ENCODE results near the gene ZRANB1. TPM values are rescaled to one million over a fixed set of nuclear protein-coding genes. Genes with fewer than 3 reads are reported as not detected.

The ZRANB1 gene
- total and polyA plus RNA-seq, 2 experiments from 2014 or later = 4.2 to 26.7 TPM

GRCh38 chr10:124956764-124957163 is 14.8 kb downstream of the ZRANB1 start (continued):
- TF ChIP-seq CTCF (conservative IDR thresholded peaks at IDR 0.05; ENCODE audit: low read depth in 2 of 2) (no peak), REST (IDR thresholded peaks at IDR 0.05; ENCODE audit: unreplicated experiment) (no peak), ETS1 (IDR thresholded peaks at IDR 0.05) (no peak), CREB1 (CRISPR knock-in tag; IDR thresholded peaks at IDR 0.05; ENCODE audit: low read depth) (no peak)

- H3K4me1 Mint-ChIP-seq = peaks cover 34% of the 10 kb centered on the region
- no peaks in the 10 kb centered on the region for H3F3A ChIP-seq (replicated peaks; ENCODE audit: low read depth)
- H3K27ac ChIP-seq (ENCODE audit: low read depth) = no peak overlapping the region
- peaks cover 15% of the 10 kb centered on the region for H3K4me1 ChIP-seq (ENCODE audit: insufficient read depth)
- H2AFZ ChIP-seq = no peak overlapping the region
- ATAC-seq (no peak), DNase-seq (ENCODE audit: low spot score) (no peak)
- peaks cover 100% of the 10 kb centered on the region for H3K79me2 ChIP-seq (replicated peaks; ENCODE audit: insufficient read depth)
- H3K27me3 Mint-ChIP-seq (ENCODE audit: insufficient read depth, low read depth, poor library complexity) = no peaks in the 10 kb centered on the region
- H3K4me2 ChIP-seq = no peak overlapping the region
- no peaks in the 10 kb centered on the region for H3K9me3 Mint-ChIP-seq
- H3K27me3 ChIP-seq (ENCODE audit: insufficient read depth) = no peaks in the 10 kb centered on the region
- no peaks in the 10 kb centered on the region for H3K36me3 ChIP-seq (ENCODE audit: insufficient read depth)
- H3K4me3 ChIP-seq = no peak overlapping the region
- no peak overlapping the region for H3K27ac Mint-ChIP-seq
- peaks cover 53% of the 10 kb centered on the region for H4K20me1 ChIP-seq (replicated peaks; ENCODE audit: insufficient read depth)
- 0 out of 2 replicates have a peak, but pooled peaks cover 3% of the 10 kb centered on the region for H3K9me2 ChIP-seq (ENCODE audit: insufficient read depth)
- H3K36me3 Mint-ChIP-seq (ENCODE audit: low read depth) = no peaks in the 10 kb centered on the region
- no peak overlapping the region for H3K4me3 Mint-ChIP-seq
- no peak for TF ChIP-seq ZNF331 (CRISPR knock-in tag; IDR thresholded peaks at IDR 0.05; ENCODE audit: low read depth)
- TF ChIP-seq JUNB (IDR thresholded peaks at IDR 0.05; ENCODE audit: unreplicated experiment) = no peak
- TF ChIP-seq STAT1 (IDR thresholded peaks at IDR 0.05; ENCODE audit: unreplicated experiment) = no peak
- TF ChIP-seq EZH2phosphoT487 (IDR thresholded peaks at IDR 0.05; ENCODE audit: unreplicated experiment) = no peak
- no peak for TF ChIP-seq ZNF114 (CRISPR knock-in tag; IDR thresholded peaks at IDR 0.05)
- TF ChIP-seq CTCF (conservative IDR thresholded peaks at IDR 0.05; ENCODE audit: low read depth in 2 of 2) = no peak
- no peak for TF ChIP-seq POLR2AphosphoS5 (IDR thresholded peaks at IDR 0.05; ENCODE audit: low read depth)
- TF ChIP-seq REST (IDR thresholded peaks at IDR 0.05; ENCODE audit: unreplicated experiment) = no peak
- TF ChIP-seq ETS1 (IDR thresholded peaks at IDR 0.05) = no peak
- no peak for TF ChIP-seq NANOG (IDR thresholded peaks at IDR 0.05; ENCODE audit: borderline replicate concordance)
Measured at GRCh38 chr10:124957404-124957947, 15.6 kb downstream of the ZRANB1 start.
